Uterus (tissue), 2 donors: ENCODE data around the gene MT3.

Source experiments
- POLR2A ChIP-seq, 2 donors: fragments of 450-650 bp; IDR thresholded peaks; one replicate each; pipeline ENCODE4 v1.6.1; 2016; ENCODE audit warnings: antibody characterized with exemption in 2 of 2, mild to moderate bottlenecking in 1 of 2, moderate library complexity in 1 of 2
- TF ChIP-seq, protein P1 (sequence below), 4 experiments: fragments of 200-600 bp in 2 of 4; fragments of 450-650 bp in 2 of 4; sonication (generic) in 2 of 4; IDR thresholded peaks; one replicate each; pipeline ENCODE4 v1.5.1; 2016 to 2019; ENCODE audit warnings: antibody characterized with exemption in 4 of 4, mild to moderate bottlenecking in 2 of 4, moderate library complexity in 1 of 4

DNA sequence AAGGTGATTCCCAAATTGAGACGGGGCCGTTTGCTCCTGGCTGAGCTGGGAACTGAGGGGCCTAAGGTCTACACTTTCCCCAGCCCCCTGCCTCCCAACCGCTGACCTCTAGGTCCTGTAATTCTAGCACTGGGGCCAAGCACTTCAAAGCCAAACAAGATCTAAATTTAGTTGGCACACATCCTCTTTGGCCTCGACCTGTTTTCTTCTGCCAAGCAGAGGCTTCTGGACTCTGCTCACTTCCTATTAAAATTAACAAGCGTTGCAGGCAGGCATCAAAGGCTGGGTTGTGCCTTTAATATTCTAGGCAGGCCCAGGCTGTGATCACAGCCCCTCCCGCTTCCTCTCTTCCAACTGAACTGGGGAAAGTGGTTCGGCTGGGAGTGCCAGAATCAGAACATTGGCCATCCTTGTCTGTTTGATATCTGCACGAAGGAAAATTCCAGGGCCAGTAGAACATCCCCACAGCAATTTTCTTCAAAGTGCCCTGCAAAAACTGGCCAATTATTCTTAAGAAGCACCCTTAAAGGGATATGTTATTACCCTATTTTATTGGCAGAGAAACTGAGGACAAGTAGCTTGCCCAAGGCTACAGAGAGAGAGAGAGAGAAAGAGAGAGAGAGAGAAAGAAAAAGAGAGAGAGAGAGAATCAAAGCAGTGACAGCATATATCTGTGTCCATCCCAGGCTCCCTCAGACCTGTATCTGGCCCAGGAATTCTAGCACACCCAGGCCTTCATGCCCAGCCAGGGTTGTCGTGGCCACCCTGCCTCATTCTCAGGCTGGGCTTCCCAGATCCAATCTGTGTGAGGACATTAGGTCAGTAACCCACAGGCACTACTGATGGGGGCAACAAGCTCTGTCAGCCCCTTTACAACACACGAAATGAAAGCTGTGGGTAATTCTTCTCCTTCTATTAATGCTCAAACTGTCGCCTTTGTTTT, 37.3 kb upstream of the MT3 start:
- no peak for TF ChIP-seq POLR2A (IDR thresholded peaks at IDR 0.05)
- TF ChIP-seq, protein P1, sequence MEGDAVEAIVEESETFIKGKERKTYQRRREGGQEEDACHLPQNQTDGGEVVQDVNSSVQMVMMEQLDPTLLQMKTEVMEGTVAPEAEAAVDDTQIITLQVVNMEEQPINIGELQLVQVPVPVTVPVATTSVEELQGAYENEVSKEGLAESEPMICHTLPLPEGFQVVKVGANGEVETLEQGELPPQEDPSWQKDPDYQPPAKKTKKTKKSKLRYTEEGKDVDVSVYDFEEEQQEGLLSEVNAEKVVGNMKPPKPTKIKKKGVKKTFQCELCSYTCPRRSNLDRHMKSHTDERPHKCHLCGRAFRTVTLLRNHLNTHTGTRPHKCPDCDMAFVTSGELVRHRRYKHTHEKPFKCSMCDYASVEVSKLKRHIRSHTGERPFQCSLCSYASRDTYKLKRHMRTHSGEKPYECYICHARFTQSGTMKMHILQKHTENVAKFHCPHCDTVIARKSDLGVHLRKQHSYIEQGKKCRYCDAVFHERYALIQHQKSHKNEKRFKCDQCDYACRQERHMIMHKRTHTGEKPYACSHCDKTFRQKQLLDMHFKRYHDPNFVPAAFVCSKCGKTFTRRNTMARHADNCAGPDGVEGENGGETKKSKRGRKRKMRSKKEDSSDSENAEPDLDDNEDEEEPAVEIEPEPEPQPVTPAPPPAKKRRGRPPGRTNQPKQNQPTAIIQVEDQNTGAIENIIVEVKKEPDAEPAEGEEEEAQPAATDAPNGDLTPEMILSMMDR (IDR thresholded peaks at IDR 0.05), result no peak
